K562 treated with DMSO at 1 percent for 24 hours (cell line): ENCODE results near the gene TMTC2. TPM values are rescaled to one million over a fixed set of nuclear protein-coding genes. Genes with fewer than 3 reads are reported as not detected.

Experiments used
- total RNA-seq: library from RNA; unstranded; fragments of 300-600 nt; gene quantifications from 2 replicates; pipeline ENCODE4 v1.2.3, GENCODE V29; 2022; ENCODE audit warnings: low read depth; ENCODE audit not compliant: insufficient read depth

TMTC2 gene
- total RNA-seq = 0.09 and 0.50 TPM in 2 replicates

DNA sequence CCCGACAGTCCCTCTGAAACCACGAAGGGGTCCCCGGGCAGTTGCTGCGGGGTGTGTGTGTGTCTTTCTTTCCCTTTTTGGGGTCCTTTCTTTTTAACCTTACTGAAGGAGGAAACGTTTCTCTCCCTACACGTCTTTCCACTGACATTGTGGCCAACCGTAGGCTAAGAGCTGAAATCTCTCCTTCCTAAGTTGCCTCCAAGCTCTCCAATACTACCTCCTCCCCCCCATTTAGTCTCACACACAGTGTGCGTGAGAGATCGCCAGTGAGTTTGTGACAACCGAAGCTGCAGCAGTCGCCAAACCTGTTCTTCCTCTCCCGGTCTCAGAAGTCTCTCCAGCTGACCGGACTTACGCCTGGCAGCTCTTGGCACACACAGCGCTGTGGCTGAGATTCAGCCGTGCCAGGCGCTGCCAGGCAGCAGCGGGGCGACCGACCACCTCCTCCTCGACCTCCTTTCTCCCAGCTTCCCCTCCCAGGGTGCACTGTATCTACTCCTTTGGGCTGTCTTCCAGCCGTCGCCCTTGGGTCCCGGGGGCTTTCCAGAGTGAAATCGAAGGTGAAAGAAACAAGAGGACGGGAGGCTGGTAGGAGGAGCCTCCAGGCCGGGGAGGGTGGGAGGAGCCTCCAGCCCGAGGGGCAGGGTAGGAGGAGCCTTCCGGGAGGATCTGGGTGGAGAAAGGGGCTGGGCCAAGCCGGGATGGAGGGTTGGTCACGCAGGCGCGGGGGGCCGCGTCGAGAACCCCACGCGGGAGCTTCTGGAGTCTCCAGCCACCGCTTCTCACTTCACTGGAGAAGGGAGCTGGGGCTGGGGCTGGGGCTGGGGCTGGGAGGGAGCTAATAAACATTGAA is at the start of gene TMTC2:
Gene TMTC2, plus strand, starts transcription at position 739 of the 853 bp plus-strand sequence.

